ENCODE data around the gene PCGF6.
A peak's percentile ranks its signal among the peaks of the same experiment; 100 is the strongest.

PCGF6 gene

DNA sequence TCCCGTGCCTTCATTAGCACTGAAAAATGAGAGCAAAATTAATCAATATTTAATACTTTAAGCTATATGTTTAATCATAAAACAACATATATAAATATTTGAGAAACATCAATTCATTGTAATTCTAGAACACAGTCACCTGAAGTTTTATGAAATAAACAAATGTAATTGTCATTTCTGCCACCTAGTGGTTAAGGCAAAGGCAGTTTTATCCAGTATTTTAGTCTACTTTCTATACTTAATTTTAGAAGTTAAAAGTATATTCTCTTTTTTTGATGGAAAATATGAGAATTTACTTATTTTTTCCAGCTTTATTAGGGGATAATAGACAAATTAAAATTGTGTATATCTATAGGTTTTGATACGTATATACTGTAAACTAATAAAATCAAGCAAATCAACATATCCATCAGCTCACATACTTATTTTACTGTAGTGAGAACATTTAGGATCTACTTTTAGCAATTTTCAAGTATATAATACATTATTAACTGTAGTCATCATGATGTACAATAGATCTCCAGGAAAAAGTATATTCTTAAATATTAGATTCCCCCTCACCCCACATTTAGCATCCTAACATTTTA is 16.9 kb downstream of the PCGF6 start:
- peak; percentile 28 for DNase-seq (ENCODE audit: insufficient read length, low spot score)
- no peak for FAIRE-seq

DNA sequence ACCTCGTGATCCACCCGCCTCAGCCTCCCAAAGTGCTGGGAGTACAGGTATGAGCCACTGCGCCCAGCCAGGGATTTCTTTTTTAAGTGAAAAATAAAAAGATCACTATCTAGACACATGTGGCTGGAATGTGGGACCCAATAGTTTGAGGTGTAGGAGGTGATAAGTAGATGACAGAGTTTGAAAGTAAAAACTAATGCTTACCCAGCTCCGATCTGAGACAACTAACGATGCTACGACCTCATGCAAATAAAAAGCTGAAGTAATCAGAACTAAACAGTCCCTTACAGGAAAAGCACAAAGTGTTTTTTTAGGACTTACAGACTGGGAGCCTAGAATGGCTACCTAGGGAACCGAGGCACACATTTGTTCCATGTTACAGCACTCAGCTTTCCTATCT is 23.0 kb downstream of the PCGF6 start:
- FAIRE-seq (no peak), DNase-seq (ENCODE audit: insufficient read length, low spot score) (no peak)

DNA sequence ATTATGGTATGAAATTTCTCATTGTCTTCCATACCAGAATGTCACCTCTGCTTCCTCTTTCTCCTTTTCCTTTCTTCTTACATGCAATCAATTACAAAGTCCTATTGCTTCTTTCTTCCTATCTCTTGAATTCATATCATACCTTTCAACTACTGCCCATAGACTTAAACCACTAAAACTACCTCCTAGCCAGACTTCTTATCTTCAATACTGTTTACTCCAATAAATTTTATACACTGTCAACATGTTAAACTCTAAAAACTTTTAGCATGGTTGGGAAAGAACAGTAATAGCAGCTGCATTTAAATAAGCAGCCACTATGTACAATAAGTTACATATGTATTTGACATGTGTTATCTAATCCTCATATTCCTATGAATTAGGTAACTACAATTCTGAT is 34.9 kb downstream of the PCGF6 start:
- no peak for FAIRE-seq

DNA sequence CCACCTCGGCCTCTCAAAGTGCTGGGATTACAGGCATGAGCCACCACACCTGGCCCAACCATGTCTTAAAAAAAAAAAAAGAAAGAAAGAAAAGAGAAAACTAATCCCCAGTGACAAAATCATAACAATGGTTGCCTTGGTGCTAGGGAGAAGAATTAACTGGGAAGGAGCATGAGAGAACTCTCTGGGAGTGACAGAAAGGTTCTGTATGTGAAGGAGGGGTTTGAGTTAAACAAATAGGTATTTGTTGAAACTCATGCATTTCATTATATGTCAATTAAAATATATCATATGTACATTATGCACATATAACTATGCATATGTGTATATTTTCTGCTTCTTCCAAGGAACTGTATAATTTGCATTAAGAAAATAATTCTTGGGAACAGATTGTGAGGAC is 40.7 kb downstream of the PCGF6 start:
- DNase-seq (ENCODE audit: insufficient read length, low spot score) (no peak), FAIRE-seq (no peak)

More for the DNA sequence above, 34.9 kb downstream of the PCGF6 start:
- no peak for DNase-seq (ENCODE audit: insufficient read length, low spot score)

DNA sequence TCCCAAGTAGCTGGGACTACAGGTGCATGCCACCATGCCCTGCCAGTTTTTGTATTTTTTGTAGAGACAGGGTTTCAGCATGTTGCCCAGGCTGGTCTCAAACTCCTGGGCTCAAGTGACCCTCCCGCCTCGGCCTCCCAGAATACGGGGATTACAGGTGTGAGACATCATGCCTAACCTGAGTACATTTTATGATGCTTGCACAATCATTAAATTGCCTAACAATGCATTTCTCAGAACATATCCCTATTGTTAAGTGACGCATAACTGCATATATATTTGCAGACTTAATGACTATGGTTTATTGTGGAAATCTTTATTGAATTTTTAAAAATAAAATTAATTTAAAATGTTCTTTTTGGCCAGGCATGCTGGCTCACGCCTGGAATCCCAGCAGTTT is 43.3 kb downstream of the PCGF6 start:
- no peak for DNase-seq (ENCODE audit: insufficient read length, low spot score)
- no peak for FAIRE-seq

DNA sequence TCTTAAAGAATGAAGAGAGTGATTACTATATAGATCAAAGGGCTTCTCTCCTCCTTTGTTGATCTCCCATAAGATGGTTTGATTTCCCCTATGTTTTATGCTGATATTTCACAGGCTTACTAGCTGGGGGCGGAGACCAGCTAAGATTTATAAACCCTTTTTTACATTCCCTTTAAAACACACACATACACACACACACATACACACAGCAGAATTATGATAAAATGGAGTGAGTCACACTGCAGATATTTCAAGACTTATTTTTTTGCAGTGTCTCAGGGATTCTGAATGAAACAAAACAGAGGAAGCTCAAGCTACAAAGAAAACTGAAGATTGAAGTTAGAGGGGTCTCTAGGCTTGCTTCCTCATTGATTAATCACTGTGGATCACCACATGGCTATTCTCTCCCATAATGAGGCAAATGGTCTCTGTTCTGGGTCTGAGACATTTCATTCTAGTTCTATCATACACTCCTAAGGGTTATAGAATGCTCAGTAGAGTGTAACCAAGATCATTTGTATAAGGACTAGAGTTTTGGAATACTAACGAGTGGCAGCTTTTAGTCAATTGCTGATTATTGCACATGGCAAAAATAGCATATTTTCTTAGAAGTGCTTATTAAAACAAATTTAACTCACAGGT is 55.4 kb downstream of the PCGF6 start:
- FAIRE-seq: peak; percentile 16
- no peak for DNase-seq (ENCODE audit: insufficient read length, low spot score)

DNA sequence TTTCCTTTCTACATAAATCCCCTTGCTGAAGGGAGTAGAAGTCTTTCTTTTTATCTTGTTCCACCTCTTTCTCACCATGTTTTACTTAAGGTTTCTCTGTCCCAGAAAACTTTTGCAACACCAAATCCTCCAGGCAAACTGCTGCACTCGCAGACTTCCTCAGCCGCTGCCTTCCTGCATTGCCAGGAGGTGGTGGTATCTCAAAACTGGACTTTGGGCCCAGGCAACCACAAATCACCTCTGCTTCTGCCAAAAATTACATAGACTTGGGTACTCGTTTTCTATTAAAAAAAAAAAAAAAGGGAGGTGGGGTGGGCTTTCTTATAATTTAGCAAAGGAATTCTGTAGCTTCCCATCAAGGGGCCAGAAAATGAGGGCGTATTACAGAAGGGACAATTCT is 59.4 kb downstream of the PCGF6 start:
- FAIRE-seq (no peak), DNase-seq (ENCODE audit: insufficient read length, low spot score) (no peak)

DNA sequence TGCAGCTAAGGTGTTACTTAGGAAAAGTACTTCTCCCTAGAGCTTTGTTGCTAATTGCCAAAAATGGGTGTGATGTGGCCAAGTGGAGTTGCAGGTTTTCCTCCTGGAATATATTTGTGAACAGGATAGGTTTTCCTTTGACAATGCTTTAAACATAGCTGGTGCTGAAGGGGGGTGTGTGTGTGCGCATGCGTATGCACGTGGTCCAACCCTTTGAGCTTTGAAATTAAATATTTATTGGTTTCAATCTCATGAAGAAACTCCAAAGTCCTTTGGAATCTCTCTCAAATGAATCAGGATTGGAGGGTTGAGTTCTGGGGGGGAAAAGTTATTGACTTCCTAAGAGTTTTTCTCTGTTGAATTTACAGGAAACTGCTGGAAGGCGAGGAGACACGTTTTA is 62.9 kb downstream of the PCGF6 start:
- no peak for DNase-seq (ENCODE audit: insufficient read length, low spot score)
- no peak for FAIRE-seq

DNA sequence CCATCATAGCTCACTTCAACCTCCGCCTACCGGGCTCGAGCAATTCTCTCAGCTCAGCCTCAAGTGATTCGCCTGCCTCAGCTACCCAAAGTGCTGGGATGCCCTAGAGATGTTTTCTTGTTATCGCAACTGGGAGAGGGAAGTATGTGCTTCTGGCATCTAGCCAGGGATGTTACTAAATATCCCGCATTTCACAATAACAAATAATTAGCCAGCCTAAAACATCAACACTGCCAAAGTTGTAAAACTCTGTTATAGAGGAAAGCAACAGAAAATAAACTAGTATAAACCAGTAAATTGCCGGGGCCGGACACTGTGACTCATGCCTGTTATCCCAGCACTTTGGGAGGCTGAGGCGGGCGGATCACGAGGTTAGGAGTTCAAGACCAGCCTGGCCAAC is 66.8 kb downstream of the PCGF6 start:
- FAIRE-seq (no peak), DNase-seq (ENCODE audit: insufficient read length, low spot score) (no peak)

DNA sequence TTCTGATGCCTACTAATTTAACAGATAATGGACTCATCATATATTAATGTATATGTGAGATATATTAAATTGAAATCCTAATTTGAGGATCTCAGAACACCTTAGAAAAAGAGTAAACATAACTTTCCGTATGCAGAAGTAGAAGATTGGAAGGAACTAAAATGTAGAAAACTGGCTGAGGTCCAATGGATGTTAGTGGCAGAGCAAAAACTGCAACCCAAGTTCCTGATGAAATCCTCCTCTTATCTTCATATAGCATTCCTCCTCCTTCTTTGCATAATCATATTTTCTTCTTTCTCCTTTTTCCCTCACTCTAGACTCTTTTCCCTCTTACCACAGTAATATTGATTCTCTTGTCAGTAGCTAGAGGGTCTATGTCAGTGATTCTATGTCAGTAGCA is 68.0 kb downstream of the PCGF6 start:
- FAIRE-seq: no peak
- DNase-seq (ENCODE audit: insufficient read length, low spot score): no peak

DNA sequence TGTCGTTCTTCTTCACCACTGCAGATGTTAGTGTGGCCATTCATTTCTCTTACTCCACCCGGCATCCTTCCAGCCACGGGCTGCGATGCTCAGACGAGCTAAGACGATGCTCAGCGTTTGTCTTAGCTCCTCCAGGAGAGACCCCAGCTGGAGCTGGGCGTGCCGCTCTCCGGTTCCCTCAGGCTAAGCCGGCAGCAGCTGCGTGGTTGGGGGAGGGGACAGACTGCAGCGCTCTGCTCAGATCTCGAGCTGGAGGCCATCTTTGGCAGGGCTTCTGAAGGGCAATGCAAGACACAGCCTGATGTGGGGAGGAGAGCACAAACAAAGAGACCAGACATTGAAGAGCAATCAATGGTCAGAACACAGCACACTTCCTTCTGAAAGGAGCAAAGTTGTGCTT is 69.2 kb downstream of the PCGF6 start:
- FAIRE-seq (no peak), DNase-seq (ENCODE audit: insufficient read length, low spot score) (no peak)

DNA sequence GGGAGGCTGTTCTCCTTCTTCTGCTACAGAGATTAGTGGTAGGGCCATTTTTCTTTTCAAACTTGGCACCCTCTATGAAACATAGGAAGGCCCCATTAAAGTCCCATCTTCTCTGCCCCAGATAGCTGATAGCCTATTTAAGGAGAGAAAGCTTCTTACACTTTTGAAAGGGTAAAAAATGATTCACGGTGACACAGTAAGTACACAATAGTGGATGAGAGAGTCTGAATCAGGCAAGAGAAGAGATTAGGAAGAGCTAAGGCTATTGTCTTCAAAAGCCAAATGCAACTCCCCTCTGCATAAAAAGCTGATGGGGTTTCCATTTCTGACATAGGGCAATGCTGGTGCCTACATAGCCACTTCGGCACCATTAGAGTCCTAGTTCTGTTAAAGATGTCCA is 70.4 kb downstream of the PCGF6 start:
- no peak for DNase-seq (ENCODE audit: insufficient read length, low spot score)

DNA sequence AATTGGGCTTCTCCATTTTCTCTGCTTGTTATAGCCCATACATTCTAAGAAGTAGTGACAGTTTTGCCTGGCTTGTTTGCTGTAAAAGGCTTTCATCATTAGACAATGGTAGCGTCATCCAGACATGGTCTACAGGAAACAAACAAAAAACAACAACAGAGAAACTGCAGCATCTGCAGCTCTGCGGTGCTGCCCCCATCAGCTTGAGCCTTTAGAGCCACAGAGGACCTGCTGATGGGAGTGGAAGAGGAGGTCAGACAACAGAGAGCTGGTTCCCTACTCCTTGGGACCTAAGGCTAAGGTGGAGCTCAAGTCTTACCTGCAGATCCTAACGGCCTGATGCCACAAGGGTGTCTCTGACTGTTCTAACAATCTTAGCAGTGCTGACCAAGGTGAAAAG is 70.9 kb downstream of the PCGF6 start:
- FAIRE-seq: no peak

More for the DNA sequence above, 70.4 kb downstream of the PCGF6 start:
- FAIRE-seq: no peak

DNA sequence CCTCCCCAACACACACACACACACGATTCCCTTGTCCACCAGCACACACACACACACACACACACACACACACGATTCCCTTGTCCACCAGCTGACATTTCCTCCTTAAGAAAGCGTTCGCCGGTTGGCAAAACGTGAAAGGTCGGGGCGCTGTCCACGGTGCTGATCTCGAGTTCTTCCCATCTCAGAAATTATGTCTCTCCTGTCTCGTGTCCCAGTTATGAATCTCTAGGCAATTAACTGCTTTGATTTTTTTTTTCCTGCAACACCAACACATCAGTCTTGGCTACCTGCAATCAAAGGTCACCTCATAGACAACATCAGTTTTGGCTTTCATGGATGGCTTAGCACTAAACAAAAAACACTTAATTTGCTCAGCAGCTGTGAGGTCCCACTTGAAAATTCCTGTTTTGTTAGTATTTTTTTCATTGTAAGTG is 72.1 kb downstream of the PCGF6 start:
- peak; percentile 35 for DNase-seq (ENCODE audit: insufficient read length, low spot score)
- FAIRE-seq: no peak

More for the DNA sequence above, 70.9 kb downstream of the PCGF6 start:
- DNase-seq (ENCODE audit: insufficient read length, low spot score): no peak

DNA sequence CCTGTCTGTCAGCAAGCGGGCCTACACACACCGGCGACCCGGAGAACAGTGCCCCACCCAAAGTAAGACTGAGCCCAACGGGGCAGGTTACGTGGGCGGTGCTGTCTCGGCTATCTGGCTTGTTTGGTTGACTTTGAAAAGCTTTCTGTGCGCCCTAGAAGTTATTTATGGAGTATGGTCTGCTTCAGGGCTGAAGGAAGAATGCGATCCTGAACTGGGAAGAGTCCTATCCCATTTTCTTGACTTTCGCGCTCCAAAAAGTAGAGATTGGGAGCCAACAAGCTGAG is 72.5 kb downstream of the PCGF6 start:
- DNase-seq (ENCODE audit: insufficient read length, low spot score) (no peak), FAIRE-seq (no peak)

DNA sequence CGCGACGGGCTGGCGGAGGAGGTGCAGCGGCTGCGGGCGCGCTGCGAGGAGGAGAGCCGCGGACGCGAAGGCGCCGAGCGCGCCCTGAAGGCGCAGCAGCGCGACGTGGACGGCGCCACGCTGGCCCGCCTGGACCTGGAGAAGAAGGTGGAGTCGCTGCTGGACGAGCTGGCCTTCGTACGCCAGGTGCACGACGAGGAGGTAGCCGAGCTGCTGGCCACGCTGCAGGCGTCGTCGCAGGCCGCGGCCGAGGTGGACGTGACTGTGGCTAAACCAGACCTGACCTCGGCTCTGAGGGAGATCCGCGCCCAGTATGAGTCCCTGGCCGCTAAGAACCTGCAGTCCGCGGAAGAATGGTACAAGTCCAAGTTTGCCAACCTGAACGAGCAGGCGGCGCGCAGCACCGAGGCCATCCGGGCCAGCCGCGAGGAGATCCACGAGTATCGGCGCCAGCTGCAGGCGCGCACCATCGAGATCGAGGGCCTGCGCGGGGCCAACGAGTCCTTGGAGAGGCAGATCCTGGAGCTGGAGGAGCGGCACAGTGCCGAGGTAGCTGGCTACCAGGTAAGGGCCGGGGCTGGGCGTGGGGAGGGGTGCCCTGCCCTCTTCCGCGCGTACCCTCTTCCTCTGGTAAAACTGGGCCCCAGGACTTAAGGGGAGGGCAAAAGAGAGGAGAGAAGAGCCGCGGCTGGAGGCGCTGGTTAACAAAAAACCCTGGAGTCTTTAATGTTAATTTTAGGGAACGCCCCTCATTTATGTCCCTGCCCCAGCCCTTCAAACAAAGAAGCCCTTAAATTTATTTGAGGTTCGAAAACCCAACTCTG is 73.0 kb downstream of the PCGF6 start:
- no peak for FAIRE-seq
- DNase-seq (ENCODE audit: insufficient read length, low spot score): no peak

DNA sequence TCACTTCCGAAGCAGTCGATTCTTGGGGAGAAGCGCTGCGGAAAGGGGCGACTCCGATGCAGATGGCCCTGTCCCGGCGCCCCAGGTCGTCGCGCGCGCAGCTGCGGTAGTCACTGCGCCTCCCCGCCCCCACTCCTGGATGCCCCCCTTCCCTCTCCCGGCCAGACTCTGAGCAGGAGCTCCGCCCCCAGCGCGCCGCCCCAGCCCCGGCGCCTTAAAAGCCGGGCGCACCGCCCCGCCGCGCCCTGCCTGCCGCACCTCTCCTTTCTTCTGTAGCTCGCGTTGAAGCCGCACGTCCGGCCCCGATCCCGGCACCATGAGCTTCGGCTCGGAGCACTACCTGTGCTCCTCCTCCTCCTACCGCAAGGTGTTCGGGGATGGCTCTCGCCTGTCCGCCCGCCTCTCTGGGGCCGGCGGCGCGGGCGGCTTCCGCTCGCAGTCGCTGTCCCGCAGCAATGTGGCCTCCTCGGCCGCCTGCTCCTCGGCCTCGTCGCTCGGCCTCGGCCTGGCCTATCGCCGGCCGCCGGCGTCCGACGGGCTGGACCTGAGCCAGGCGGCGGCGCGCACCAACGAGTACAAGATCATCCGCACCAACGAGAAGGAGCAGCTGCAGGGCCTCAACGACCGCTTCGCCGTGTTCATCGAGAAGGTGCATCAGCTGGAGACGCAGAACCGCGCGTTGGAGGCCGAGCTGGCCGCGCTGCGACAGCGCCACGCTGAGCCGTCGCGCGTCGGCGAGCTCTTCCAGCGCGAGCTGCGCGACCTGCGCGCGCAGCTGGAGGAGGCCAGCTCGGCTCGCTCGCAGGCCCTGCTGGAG is 73.8 kb downstream of the PCGF6 start, which contains the start of gene INA:
TSS of gene INA (plus strand) at position 243 of the 817 bp plus-strand sequence. CDS start at position 317, 74 bp downstream.
- FAIRE-seq (peak; percentile 76), DNase-seq (ENCODE audit: insufficient read length, low spot score) (peak; percentile 59)

DNA sequence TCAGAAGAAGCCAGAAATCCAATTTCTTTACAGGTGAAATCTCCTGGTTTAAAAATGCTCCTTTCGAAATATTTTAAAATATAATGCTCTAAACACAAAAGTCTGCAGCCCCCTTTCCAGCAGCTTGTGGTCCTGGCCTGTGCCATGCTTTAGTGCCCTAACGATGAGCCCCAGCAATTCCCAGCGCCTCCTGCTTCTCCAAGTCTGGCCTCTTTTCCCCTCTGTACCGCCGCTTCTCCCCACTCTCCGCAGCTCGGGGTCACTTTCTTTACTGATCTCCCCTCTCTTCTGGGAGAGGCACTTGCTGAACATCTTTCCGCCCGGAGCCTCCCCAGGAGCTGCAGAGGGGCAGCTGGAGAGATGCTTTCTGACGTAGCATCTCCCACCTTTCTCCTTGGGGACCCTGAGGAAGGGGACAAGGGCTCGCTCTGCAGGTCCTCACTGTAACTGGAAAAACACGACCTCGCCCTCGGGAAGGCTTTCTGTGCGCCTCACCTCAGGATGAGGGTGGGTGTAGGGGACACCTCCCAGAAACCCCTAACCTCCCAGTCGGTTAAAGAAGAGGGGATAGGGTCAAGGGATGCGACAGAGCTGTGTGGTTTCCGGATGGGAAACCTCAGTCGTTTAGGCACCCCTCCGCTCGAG is 74.6 kb downstream of the PCGF6 start:
- FAIRE-seq (no peak), DNase-seq (ENCODE audit: insufficient read length, low spot score) (no peak)

DNA sequence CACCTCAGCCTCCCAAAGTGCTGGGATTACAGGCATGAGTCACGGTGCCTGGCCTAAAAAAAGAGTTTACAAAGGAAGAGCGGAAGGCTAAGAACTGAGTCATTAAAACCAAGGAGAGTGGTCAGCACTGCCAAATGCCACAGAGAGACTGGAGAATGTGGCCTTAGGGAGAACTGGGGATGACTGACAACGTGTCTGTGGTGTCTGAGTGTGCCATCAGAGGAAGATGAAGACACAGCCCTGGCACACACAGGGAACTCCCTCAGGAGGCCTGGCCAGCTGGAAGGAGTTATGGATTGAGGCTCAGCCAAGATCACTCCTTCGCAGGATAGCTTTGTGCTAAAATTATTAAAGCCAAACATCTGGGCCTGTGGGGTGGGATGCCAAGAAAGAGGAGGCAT is 77.9 kb downstream of the PCGF6 start:
- DNase-seq (ENCODE audit: insufficient read length, low spot score) (peak; percentile 94), FAIRE-seq (peak; percentile 92)

DNA sequence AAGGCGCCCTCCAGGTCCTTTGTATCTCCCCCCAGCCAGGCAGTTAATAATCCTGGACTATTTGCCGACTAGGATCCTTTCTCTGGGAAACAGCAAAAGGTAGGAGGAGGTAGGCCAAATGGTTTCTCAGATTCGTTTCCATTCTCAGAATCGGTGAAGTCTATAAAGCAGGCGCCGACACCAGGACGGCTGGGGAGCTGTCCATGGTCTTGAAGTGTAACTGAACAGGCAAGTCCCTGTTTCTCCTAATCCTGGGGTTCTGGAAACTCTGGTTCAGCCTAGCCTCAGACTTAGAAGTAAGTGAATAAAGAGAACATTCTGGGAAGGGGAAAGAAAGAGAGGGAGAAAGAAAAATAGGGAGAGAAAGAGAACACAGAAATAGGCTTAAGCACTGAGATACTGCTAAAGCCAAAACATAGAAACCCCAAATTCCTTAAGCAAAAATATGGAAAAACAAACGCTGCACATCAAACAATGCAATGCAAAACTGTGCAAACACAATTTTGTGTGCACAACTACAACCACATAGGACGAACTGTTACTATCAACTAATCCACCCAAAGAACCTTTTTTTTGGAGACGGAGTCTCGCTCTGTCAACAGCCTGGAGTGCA is 85.1 kb downstream of the PCGF6 start:
- DNase-seq (ENCODE audit: insufficient read length, low spot score) (peak; percentile 45), FAIRE-seq (no peak)
